Measurements from ENCODE around the gene MAST4. TPM values are rescaled to one million over a fixed set of nuclear protein-coding genes. Genes with fewer than 3 reads are reported as not detected.

The MAST4 gene
- total RNA-seq, 1 donor from 2014 or later: 10.5 TPM

- H3K4me3 Mint-ChIP-seq (ENCODE audit: unreplicated experiment): no peak overlapping the region
- no peaks in the 10 kb centered on the region for H3K36me3 Mint-ChIP-seq (ENCODE audit: unreplicated experiment)
- H3K4me1 Mint-ChIP-seq (ENCODE audit: unreplicated experiment): no peaks in the 10 kb centered on the region
- H3K27ac Mint-ChIP-seq (ENCODE audit: unreplicated experiment): no peak overlapping the region
- no peaks in the 10 kb centered on the region for H3K9me3 Mint-ChIP-seq (ENCODE audit: unreplicated experiment)
- TF ChIP-seq, protein P1, sequence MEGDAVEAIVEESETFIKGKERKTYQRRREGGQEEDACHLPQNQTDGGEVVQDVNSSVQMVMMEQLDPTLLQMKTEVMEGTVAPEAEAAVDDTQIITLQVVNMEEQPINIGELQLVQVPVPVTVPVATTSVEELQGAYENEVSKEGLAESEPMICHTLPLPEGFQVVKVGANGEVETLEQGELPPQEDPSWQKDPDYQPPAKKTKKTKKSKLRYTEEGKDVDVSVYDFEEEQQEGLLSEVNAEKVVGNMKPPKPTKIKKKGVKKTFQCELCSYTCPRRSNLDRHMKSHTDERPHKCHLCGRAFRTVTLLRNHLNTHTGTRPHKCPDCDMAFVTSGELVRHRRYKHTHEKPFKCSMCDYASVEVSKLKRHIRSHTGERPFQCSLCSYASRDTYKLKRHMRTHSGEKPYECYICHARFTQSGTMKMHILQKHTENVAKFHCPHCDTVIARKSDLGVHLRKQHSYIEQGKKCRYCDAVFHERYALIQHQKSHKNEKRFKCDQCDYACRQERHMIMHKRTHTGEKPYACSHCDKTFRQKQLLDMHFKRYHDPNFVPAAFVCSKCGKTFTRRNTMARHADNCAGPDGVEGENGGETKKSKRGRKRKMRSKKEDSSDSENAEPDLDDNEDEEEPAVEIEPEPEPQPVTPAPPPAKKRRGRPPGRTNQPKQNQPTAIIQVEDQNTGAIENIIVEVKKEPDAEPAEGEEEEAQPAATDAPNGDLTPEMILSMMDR (IDR thresholded peaks at IDR 0.05): no peak
- H3K27me3 Mint-ChIP-seq (ENCODE audit: unreplicated experiment): peaks cover 8% of the 10 kb centered on the region
- no peak for DNase-seq (ENCODE audit: extremely low spot score, unreplicated experiment)
Measured at GRCh38 chr5:66642538-66642937, 46.3 kb downstream of the MAST4 start.

DNA sequence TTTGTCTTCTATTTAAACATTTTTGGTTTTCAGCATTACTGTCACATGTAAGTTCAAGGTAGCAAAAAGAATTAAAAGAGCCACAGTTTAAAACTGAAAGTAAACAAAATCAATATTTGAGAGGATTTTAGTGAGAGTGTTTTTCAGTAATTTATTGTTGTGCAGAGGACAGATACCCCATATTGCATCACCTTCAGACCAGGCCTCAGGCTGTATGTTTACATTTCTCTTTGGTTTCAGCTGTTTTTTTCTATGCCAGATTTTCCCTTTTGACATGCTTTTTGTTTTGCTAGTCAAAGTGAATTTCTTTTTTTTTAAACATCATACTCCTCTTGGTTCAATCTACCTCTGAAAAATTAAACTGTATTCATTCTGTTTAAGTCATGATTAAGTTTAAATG lies 47.2 kb downstream of the MAST4 start:
- H3K36me3 Mint-ChIP-seq (ENCODE audit: unreplicated experiment): no peaks in the 10 kb centered on the region
- no peaks in the 10 kb centered on the region for H3K9me3 Mint-ChIP-seq (ENCODE audit: unreplicated experiment)
- no peak for DNase-seq (ENCODE audit: extremely low spot score, unreplicated experiment)
- no peaks in the 10 kb centered on the region for H3K4me1 Mint-ChIP-seq (ENCODE audit: unreplicated experiment)
- no peak overlapping the region for H3K27ac Mint-ChIP-seq (ENCODE audit: unreplicated experiment)
- TF ChIP-seq, protein P1 (IDR thresholded peaks at IDR 0.05): no peak
- peaks cover 8% of the 10 kb centered on the region for H3K27me3 Mint-ChIP-seq (ENCODE audit: unreplicated experiment)
- no peak overlapping the region for H3K4me3 Mint-ChIP-seq (ENCODE audit: unreplicated experiment)

DNA sequence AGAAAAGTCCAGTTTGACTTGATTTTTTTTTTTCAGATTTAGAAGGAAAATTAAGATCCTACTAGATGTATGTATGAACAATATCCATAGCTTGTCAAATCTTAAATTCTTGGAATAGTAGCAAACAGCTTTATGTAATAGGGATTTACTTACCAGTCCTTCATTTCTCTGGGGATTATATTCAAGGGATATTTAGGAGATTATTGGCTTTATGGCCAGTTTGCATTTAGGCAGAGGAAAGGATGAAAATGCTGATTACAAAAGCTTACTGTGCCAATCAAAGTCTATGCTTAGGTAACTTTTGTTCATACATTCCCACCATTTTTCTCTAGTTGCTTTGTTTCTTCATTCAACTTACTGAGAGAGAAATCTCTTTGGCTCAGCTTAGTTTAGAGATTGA lies 47.9 kb downstream of the MAST4 start:
- Mint-ChIP-seq H3K4me3 (ENCODE audit: unreplicated experiment) (no peak overlapping the region), H3K27ac (ENCODE audit: unreplicated experiment) (no peak overlapping the region), H3K27me3 (ENCODE audit: unreplicated experiment) (peaks cover 3% of the 10 kb centered on the region), H3K4me1 (ENCODE audit: unreplicated experiment) (no peaks in the 10 kb centered on the region), H3K36me3 (ENCODE audit: unreplicated experiment) (no peaks in the 10 kb centered on the region), H3K9me3 (ENCODE audit: unreplicated experiment) (no peaks in the 10 kb centered on the region)
- TF ChIP-seq, protein P1 (IDR thresholded peaks at IDR 0.05): no peak
- no peak for DNase-seq (ENCODE audit: extremely low spot score, unreplicated experiment)

DNA sequence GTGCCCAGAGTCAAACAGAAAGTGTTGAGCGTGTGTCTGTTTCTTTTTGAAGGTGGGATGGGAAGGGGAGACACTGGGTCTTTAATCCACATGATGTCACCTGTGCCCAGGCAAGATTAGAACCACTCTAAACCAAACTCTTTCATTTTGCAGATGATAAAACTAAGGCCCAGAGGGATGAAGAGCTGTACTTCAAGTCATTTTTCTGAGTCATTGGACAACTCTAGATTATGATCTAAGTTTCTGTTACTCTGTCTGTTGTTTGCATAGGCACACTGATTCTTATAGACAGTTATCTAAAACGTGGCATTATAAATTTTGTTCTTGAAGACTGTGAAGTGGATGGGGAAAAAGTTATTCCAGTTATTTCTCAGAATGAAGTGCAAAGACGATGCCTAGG lies 48.8 kb downstream of the MAST4 start:
- no peak overlapping the region for H3K27ac Mint-ChIP-seq (ENCODE audit: unreplicated experiment)
- no peak for DNase-seq (ENCODE audit: extremely low spot score, unreplicated experiment)
- peaks cover 3% of the 10 kb centered on the region for H3K27me3 Mint-ChIP-seq (ENCODE audit: unreplicated experiment)
- no peaks in the 10 kb centered on the region for H3K9me3 Mint-ChIP-seq (ENCODE audit: unreplicated experiment)
- H3K36me3 Mint-ChIP-seq (ENCODE audit: unreplicated experiment): no peaks in the 10 kb centered on the region
- no peaks in the 10 kb centered on the region for H3K4me1 Mint-ChIP-seq (ENCODE audit: unreplicated experiment)
- TF ChIP-seq, protein P1 (IDR thresholded peaks at IDR 0.05): no peak
- no peak overlapping the region for H3K4me3 Mint-ChIP-seq (ENCODE audit: unreplicated experiment)

GRCh38 chr5:66646570-66646969 lies 50.4 kb downstream of the MAST4 start:
- peaks cover 3% of the 10 kb centered on the region for H3K27me3 Mint-ChIP-seq (ENCODE audit: unreplicated experiment)
- H3K4me1 Mint-ChIP-seq (ENCODE audit: unreplicated experiment): no peaks in the 10 kb centered on the region
- DNase-seq (ENCODE audit: extremely low spot score, unreplicated experiment): no peak
- no peak overlapping the region for H3K4me3 Mint-ChIP-seq (ENCODE audit: unreplicated experiment)
- no peaks in the 10 kb centered on the region for H3K9me3 Mint-ChIP-seq (ENCODE audit: unreplicated experiment)
- H3K27ac Mint-ChIP-seq (ENCODE audit: unreplicated experiment): no peak overlapping the region
- H3K36me3 Mint-ChIP-seq (ENCODE audit: unreplicated experiment): no peaks in the 10 kb centered on the region
- TF ChIP-seq, protein P1 (IDR thresholded peaks at IDR 0.05): no peak

All from osteocyte (in vitro differentiated cells).